ENCODE results near the gene CPED1. TPM values are rescaled to one million over a fixed set of nuclear protein-coding genes. Genes with fewer than 3 reads are reported as not detected.

Gene CPED1
- total and polyA plus RNA-seq, 3 donors from 2014 or later: 7.4 to 13.1 (median 11.8) TPM

DNA sequence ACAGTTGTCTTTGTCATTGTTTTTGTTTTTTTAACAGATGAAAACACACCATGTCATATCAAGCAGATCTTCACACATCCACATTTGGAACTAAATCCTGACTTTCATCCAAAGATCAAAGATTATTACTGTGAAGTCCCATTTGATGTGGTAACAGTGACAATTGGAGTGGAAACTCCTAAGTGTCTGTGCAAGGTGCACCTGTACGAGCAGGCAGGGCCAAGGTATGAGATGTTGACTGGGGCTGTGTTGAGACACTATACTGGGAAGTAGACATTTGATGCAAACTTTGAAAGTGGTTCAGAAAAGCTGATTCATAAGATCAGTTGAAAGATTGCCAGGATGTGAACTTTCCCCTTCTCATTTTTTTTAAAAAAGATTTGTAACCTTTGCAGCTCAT is 152.3 kb downstream of the CPED1 start:
- intact Hi-C loops (cut with DNase I; ENCODE audit: low total_unique reads): no loop called here
- Histone ChIP-seq H3K9me3 (no peaks in the 10 kb centered on the region), H3K27ac (no peak overlapping the region), H3K4me1 (no peaks in the 10 kb centered on the region), H3K4me3 (no peak overlapping the region), H3K27me3 (no peaks in the 10 kb centered on the region), H3K36me3 (ENCODE audit: low read depth, missing control alignments) (no peaks in the 10 kb centered on the region)
- no peak for DNase-seq
- WGBS, 2 donors: 88 to 96% methylated on average over 1 of the region's 1 CpG
- no peak for TF ChIP-seq POLR2A (IDR thresholded peaks at IDR 0.05)
- TF ChIP-seq, protein P1, sequence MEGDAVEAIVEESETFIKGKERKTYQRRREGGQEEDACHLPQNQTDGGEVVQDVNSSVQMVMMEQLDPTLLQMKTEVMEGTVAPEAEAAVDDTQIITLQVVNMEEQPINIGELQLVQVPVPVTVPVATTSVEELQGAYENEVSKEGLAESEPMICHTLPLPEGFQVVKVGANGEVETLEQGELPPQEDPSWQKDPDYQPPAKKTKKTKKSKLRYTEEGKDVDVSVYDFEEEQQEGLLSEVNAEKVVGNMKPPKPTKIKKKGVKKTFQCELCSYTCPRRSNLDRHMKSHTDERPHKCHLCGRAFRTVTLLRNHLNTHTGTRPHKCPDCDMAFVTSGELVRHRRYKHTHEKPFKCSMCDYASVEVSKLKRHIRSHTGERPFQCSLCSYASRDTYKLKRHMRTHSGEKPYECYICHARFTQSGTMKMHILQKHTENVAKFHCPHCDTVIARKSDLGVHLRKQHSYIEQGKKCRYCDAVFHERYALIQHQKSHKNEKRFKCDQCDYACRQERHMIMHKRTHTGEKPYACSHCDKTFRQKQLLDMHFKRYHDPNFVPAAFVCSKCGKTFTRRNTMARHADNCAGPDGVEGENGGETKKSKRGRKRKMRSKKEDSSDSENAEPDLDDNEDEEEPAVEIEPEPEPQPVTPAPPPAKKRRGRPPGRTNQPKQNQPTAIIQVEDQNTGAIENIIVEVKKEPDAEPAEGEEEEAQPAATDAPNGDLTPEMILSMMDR (IDR thresholded peaks at IDR 0.05): no peak

DNA sequence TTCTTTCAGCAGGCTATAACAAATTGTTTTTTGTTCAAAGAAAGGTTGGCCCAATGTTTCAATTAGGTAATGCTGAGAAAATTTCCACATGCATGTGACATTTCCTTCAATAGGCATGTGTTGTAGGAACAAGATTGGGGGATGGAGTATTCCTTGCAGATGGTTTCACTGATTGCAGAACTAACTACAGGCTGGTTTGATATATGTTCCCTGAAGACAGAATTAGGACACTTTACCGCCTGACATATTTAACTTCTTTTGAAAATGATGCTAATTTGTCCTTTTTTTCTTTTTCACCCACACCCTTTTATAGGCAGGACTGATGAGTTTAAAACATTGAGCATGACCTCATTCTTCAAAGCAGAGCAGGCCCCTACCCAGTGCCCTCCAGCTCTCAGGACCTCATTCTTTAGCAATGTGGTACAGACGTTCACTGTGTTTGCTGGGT is 163.3 kb downstream of the CPED1 start:
- no peak for DNase-seq
- Histone ChIP-seq H3K36me3 (ENCODE audit: low read depth, missing control alignments) (no peaks in the 10 kb centered on the region), H3K9me3 (no peaks in the 10 kb centered on the region), H3K4me1 (no peaks in the 10 kb centered on the region), H3K27me3 (no peaks in the 10 kb centered on the region), H3K27ac (no peak overlapping the region), H3K4me3 (no peak overlapping the region)
- TF ChIP-seq, protein P1 (IDR thresholded peaks at IDR 0.05): no peak
- TF ChIP-seq POLR2A (IDR thresholded peaks at IDR 0.05): no peak
- intact Hi-C loops (cut with DNase I; ENCODE audit: low total_unique reads): no loop called here
- WGBS, 2 donors: 62 to 69% methylated on average over 2 of the region's 2 CpGs

DNA sequence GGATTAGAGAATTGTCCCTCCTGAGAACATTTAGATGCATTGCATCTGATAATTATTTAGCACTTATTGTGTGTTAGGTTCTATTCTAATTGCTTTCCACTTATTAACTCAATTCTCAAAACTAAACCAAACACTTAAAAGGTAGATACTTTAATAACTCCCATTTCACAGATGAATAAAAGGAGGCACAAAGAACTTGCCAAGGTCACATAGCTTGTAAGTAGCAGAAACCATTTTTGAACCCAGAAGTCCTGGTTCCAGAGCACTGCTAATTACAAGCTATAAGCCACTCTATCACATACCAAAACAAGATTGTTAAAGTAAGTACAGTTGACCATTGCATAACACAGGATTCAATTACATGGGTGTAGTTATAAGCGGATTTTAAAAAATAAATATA is 164.9 kb downstream of the CPED1 start:
- no peak overlapping the region for H3K4me3 ChIP-seq
- no peak for DNase-seq
- H3K36me3 ChIP-seq (ENCODE audit: low read depth, missing control alignments): no peaks in the 10 kb centered on the region
- H3K27me3 ChIP-seq: no peaks in the 10 kb centered on the region
- no peaks in the 10 kb centered on the region for H3K9me3 ChIP-seq
- no peak overlapping the region for H3K27ac ChIP-seq
- TF ChIP-seq, protein P1 (IDR thresholded peaks at IDR 0.05): no peak
- TF ChIP-seq POLR2A (IDR thresholded peaks at IDR 0.05): no peak
- no peaks in the 10 kb centered on the region for H3K4me1 ChIP-seq
- WGBS, 2 donors: 94 to 98% methylated on average over 1 of the region's 1 CpG
- intact Hi-C loops (cut with DNase I; ENCODE audit: low total_unique reads): no loop called here

DNA sequence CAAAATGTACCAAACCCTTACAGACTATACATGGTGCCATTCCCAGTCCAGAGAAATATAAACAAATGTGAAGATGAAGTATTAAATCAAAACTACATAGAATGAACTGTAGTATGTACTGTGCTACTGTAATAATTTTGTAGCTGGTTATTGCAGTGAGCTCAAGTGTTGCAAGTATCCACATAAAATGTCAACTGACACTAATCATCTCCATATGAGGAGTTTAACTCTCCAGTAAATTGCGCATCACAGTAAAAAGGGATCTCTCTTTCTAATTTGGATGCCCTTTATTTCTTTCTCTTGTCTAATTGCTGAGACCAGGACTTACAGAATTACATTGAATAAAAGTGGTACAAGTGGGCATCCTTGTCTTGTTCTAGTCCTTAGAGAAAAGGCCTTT is 165.5 kb downstream of the CPED1 start:
- intact Hi-C loops (cut with DNase I; ENCODE audit: low total_unique reads): no loop called here
- TF ChIP-seq, protein P1 (IDR thresholded peaks at IDR 0.05): no peak
- TF ChIP-seq POLR2A (IDR thresholded peaks at IDR 0.05): no peak
- DNase-seq: no peak
- no peaks in the 10 kb centered on the region for H3K9me3 ChIP-seq
- 91 to 96% methylated on average over 1 of the region's 1 CpG for WGBS, 2 donors
- H3K27me3 ChIP-seq: no peaks in the 10 kb centered on the region
- H3K36me3 ChIP-seq (ENCODE audit: low read depth, missing control alignments): no peaks in the 10 kb centered on the region
- no peak overlapping the region for H3K27ac ChIP-seq
- H3K4me1 ChIP-seq: no peaks in the 10 kb centered on the region
- no peak overlapping the region for H3K4me3 ChIP-seq

DNA sequence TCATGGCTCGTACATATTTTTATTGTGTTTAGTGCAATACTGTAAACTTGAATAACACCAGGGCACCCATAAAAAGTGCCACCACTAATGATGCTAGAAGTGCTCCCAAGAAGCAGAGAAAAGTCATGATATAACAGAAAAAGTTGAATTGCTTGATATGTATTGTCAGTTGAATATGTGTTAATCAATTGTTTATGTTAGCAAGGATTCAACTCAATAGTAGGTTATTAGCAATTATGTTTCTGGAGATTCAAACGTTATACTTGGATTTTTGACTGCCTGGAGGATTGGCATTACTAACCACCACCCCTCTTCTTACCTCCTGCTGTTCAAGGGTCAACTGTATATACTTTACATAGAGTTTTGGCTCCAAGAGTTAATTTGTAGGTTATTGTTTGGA is 168.3 kb downstream of the CPED1 start:
- no peak for DNase-seq
- H3K27me3 ChIP-seq: no peaks in the 10 kb centered on the region
- TF ChIP-seq POLR2A (IDR thresholded peaks at IDR 0.05): no peak
- TF ChIP-seq, protein P1 (IDR thresholded peaks at IDR 0.05): no peak
- H3K36me3 ChIP-seq (ENCODE audit: low read depth, missing control alignments): no peaks in the 10 kb centered on the region
- H3K4me1 ChIP-seq: no peaks in the 10 kb centered on the region
- WGBS, 2 donors: 64 to 77% methylated on average over 2 of the region's 2 CpGs
- H3K4me3 ChIP-seq: no peak overlapping the region
- H3K9me3 ChIP-seq: no peaks in the 10 kb centered on the region
- H3K27ac ChIP-seq: no peak overlapping the region
- intact Hi-C loops (cut with DNase I; ENCODE audit: low total_unique reads): no loop called here

Data from testis (tissue), 3 donors.